K562 (cell line): ENCODE results near the gene ZNF821. TPM values are rescaled to one million over a fixed set of nuclear protein-coding genes. Genes with fewer than 3 reads are reported as not detected.

Experiments
- ATAC-seq: fragments of 200-7000 bp; cut with Tn5 transposase; 3 replicates; pipeline ENCODE4 v1.9.1; 2020; ENCODE audit warnings: moderate library complexity
- BruUV-seq: library from RNA; stranded (reverse); fragments of 400-500 nt; replicated peaks from 2 replicates; lab custom pipeline; 2021; lab: Mats Ljungman, UMichigan
- CTCF ChIA-PET: fragments of 300-600 bp; formaldehyde crosslinking; extraction: SDS; loops from one replicate; lab custom pipeline; 2021; ENCODE audit warnings: low intra/inter-chr PET ratio; lab: Yijun Ruan, JAX
- POLR2A ChIA-PET: fragments of 300-600, 350-650 bp; sonication (Branson Sonifier 250); formaldehyde crosslinking; extraction: SDS; loops from one replicate; lab custom pipeline; 2021; ENCODE audit warnings: antibody characterized with exemption, inconsistent platforms; lab: Yijun Ruan, JAX
- DNase-seq, 4 experiments: peaks; one replicate each; pipeline versions ENCODE4 v3.0.0 to v3.0.0-alpha.2; 2011 to 2018; ENCODE audit warnings: low spot score in 3 of 4, mixed read lengths in 3 of 4; ENCODE audit errors: extremely low read depth in 1 of 4
- FAIRE-seq: peaks from 2 replicates; lab custom pipeline; 2011; peaks lifted over from hg19 to GRCh38; lab: Jason Lieb, UNC
- H2AFZ ChIP-seq: 2 replicates; pipeline ENCODE4 v1.6.0; 2011; ENCODE audit warnings: low read depth, low read length, control low read depth, inconsistent platforms
- H3K27ac ChIP-seq: fragments of 200-600 bp; 3 replicates; pipeline ENCODE4 v1.8.0; 2011; ENCODE audit warnings: low read depth, mild to moderate bottlenecking, control low read depth, inconsistent platforms, low read length, moderate library complexity, mixed read lengths; ENCODE audit errors: extremely low read depth
- H3K27me3 ChIP-seq, 2 experiments: fragments of 300-600 bp in 1 of 2; 2 replicates in 1 of 2; 3 replicates in 1 of 2; pipeline versions ENCODE4 v1.6.0 to v1.8.0; 2011; ENCODE audit warnings: inconsistent platforms in 2 of 2, low read length in 2 of 2, mild to moderate bottlenecking in 1 of 2, mixed read lengths in 1 of 2, moderate library complexity in 1 of 2; ENCODE audit not compliant: control insufficient read depth in 2 of 2, insufficient read depth in 2 of 2
- H3K36me3 ChIP-seq: fragments of 300-600 bp; 3 replicates; pipeline ENCODE4 v1.8.0; 2011; ENCODE audit warnings: mild to moderate bottlenecking, low read length, inconsistent platforms; ENCODE audit not compliant: control insufficient read depth, insufficient read depth
- H3K4me1 ChIP-seq, 2 experiments: fragments of 200-600 bp in 1 of 2; replicated peaks in 1 of 2; 2 replicates in 1 of 2; 3 replicates in 1 of 2; pipeline versions ENCODE4 v1.5.1 to v1.8.0; 2011; ENCODE audit warnings: inconsistent platforms in 2 of 2, low read length in 2 of 2, mild to moderate bottlenecking in 1 of 2, mixed read lengths in 1 of 2, moderate library complexity in 1 of 2; ENCODE audit not compliant: control insufficient read depth in 2 of 2, insufficient read depth in 2 of 2
- H3K4me2 ChIP-seq: 2 replicates; pipeline ENCODE4 v1.6.1; 2011; ENCODE audit warnings: low read length, control low read depth, inconsistent platforms, mixed read lengths; ENCODE audit not compliant: insufficient read depth
- H3K4me3 ChIP-seq: fragments of 200-600 bp; sonication (generic), shearing (Covaris generic); 2 replicates; pipeline ENCODE4 v1.5.1; 2016; ENCODE audit warnings: control low read depth, inconsistent platforms
- H3K79me2 ChIP-seq: fragments of 200-600 bp; 3 replicates; pipeline ENCODE4 v1.8.0; 2011; ENCODE audit warnings: low read length, inconsistent platforms; ENCODE audit not compliant: control insufficient read depth, insufficient read depth
- H3K9ac ChIP-seq, 2 experiments: 2 replicates each; pipeline versions ENCODE4 v1.6.0 to v1.6.1; 2011; ENCODE audit warnings: low read depth in 2 of 2, low read length in 2 of 2, control low read depth in 1 of 2, inconsistent platforms in 1 of 2, mild to moderate bottlenecking in 1 of 2, mixed read lengths in 1 of 2; ENCODE audit not compliant: insufficient read depth in 1 of 2
- H3K9me1 ChIP-seq: one replicate; pipeline ENCODE4 v1.6.0; 2011; ENCODE audit warnings: inconsistent platforms, mild to moderate bottlenecking, low read length, moderate library complexity; ENCODE audit not compliant: control insufficient read depth, insufficient read depth
- H3K9me3 ChIP-seq: replicated peaks from 2 replicates; pipeline ENCODE4 v1.5.1; 2011; ENCODE audit warnings: low read depth, low read length, inconsistent platforms; ENCODE audit not compliant: control insufficient read depth, insufficient read depth
- H4K20me1 ChIP-seq: replicated peaks from 2 replicates; pipeline ENCODE4 v1.6.1; 2011; ENCODE audit warnings: low read length, inconsistent platforms, mixed read lengths; ENCODE audit not compliant: control insufficient read depth, insufficient read depth
- BRF2 ChIP-seq: IDR thresholded peaks from 3 replicates; pipeline ENCODE4 v1.6.1; 2011; ENCODE audit warnings: borderline replicate concordance, mild to moderate bottlenecking; ENCODE audit not compliant: insufficient read length, insufficient read depth
- CAMTA2 ChIP-seq: fragments of 250-450 bp; sonication (Bioruptor Pico); conservative IDR thresholded peaks from 2 replicates; pipeline ENCODE4 v1.5.1; 2022
- CCNT2 ChIP-seq: IDR thresholded peaks from 2 replicates; pipeline ENCODE4 v1.6.1; 2011; ENCODE audit warnings: borderline replicate concordance, low read depth, mild to moderate bottlenecking, moderate library complexity, mixed read lengths, low read length; ENCODE audit not compliant: insufficient read length; ENCODE audit errors: extremely low read depth
- EZH2 ChIP-seq: IDR thresholded peaks from 2 replicates; pipeline ENCODE4 v1.6.1; 2012; ENCODE audit warnings: low read depth, mild to moderate bottlenecking, inconsistent platforms, low read length, borderline replicate concordance
- GATA2 ChIP-seq: sonication (generic); formaldehyde crosslinking; IDR thresholded peaks from 2 replicates; pipeline ENCODE4 v1.4.0; 2020; ENCODE audit warnings: mild to moderate bottlenecking, missing genetic modification reagents
- GMEB1 ChIP-seq: fragments of 250-450 bp; sonication (Bioruptor Pico); IDR thresholded peaks from 2 replicates; pipeline ENCODE4 v1.4.0; 2020; ENCODE audit warnings: mild to moderate bottlenecking
- HDAC8 ChIP-seq: fragments of 450-650 bp; IDR thresholded peaks from 2 replicates; pipeline ENCODE4 v1.6.1; 2016; ENCODE audit warnings: mild to moderate bottlenecking, missing genetic modification characterization, moderate library complexity, missing compliant biosample characterization
- HNRNPL ChIP-seq: fragments of 200-400 bp; formaldehyde crosslinking; IDR thresholded peaks from 2 replicates; pipeline ENCODE4 v1.6.1; 2017; ENCODE audit warnings: low read depth, mild to moderate bottlenecking, low read length
- IRF1 ChIP-seq: sonication (generic); formaldehyde crosslinking; IDR thresholded peaks from 2 replicates; pipeline ENCODE4 v1.8.0; 2022; ENCODE audit warnings: missing genetic modification reagents, mild to moderate bottlenecking, borderline replicate concordance
- KDM4B ChIP-seq, 2 experiments: fragments of 450-650 bp in 1 of 2; sonication (generic) in 1 of 2; IDR thresholded peaks; 2 replicates each; pipeline ENCODE4 v1.6.1; 2016 to 2017; ENCODE audit warnings: borderline replicate concordance in 2 of 2, antibody characterized with exemption in 1 of 2, low read depth in 1 of 2, mild to moderate bottlenecking in 1 of 2
- KLF10 ChIP-seq: fragments of 250-450 bp; sonication (Bioruptor Pico); IDR thresholded peaks from 2 replicates; pipeline ENCODE4 v1.6.1; 2021; ENCODE audit warnings: matching md5 sums
- MAZ ChIP-seq, 2 experiments: fragments of 450-650 bp in 1 of 2; sonication (generic) in 1 of 2; formaldehyde crosslinking; IDR thresholded peaks in 1 of 2; conservative IDR thresholded peaks in 1 of 2; 2 replicates each; pipeline versions ENCODE4 v1.4.0 to v1.5.0; 2020; ENCODE audit warnings: mild to moderate bottlenecking in 1 of 2, missing genetic modification reagents in 1 of 2
- SAP30 ChIP-seq: fragments of 200-600 bp; sonication (generic); IDR thresholded peaks from 2 replicates; pipeline ENCODE4 v1.6.1; 2012; ENCODE audit warnings: borderline replicate concordance, low read depth, mild to moderate bottlenecking, moderate library complexity, low read length, control low read depth, inconsistent platforms; ENCODE audit not compliant: insufficient read depth, poor library complexity, severe bottlenecking
- SMARCA5 ChIP-seq: fragments of 450-650 bp; IDR thresholded peaks from 2 replicates; pipeline ENCODE4 v1.6.1; 2016
- ZNF239 ChIP-seq: fragments of 250-450 bp; sonication (Bioruptor Pico); IDR thresholded peaks from 2 replicates; pipeline ENCODE4 v1.4.0; 2020; ENCODE audit warnings: mild to moderate bottlenecking
- ZNF764 ChIP-seq: fragments of 250-450 bp; sonication (Bioruptor Pico); IDR thresholded peaks from 2 replicates; pipeline ENCODE4 v1.4.0; 2020; ENCODE audit warnings: low read depth, mild to moderate bottlenecking, moderate library complexity
- WGBS: fragments of 100-300 bp; shearing (Covaris generic); methylation state at CpG from one replicate; pipeline ENCODE4 v1.1.6; 2016; ENCODE audit warnings: low coverage, mixed read lengths; ENCODE audit not compliant: insufficient coverage; ENCODE audit errors: missing lambda C conversion rate; 5-methylcytosine and 5-hydroxymethylcytosine counted together
- in situ Hi-C: fragments of 300-500 bp; cut with MboI; formaldehyde crosslinking; loops from 4 replicates; pipeline ENCODE4 v1.15.0; 2018; ENCODE audit warnings: inconsistent platforms, mixed read lengths
- intact Hi-C: fragments of 100-400 bp; cut with micrococcal nuclease; formaldehyde crosslinking; loops from 2 replicates; pipeline ENCODE4 v1.14.2; 2022
- polyA plus RNA-seq, 8 experiments: library from polyadenylated mRNA; depleted of rRNA in 4 of 8; stranded (reverse) in 5 of 8; unstranded in 3 of 8; fragments of >200 nt; fragmentation: Nextera tagmentation in 2 of 8; fragmentation: Illumina TruSeq in 1 of 8; extraction: Ambion mirVana in 2 of 8; extraction: Trizol in 1 of 8; gene quantifications; 2 replicates each; pipeline versions ENCODE4 v1.2.1 to v1.2.3, GENCODE V29; 2011 to 2014; ENCODE audit warnings: inconsistent platforms in 1 of 8, missing spikeins in 1 of 8
- total RNA-seq, 7 experiments: library from RNA; depleted of rRNA in 6 of 7; stranded (reverse); fragments of >200 nt in 6 of 7; fragmentation: Illumina TruSeq in 2 of 7; extraction: Trizol in 2 of 7; gene quantifications; 2 replicates each; pipeline versions ENCODE4 v1.2.1 to v1.2.3, GENCODE V29; 2011 to 2021; ENCODE audit warnings: low replicate concordance in 1 of 7

The ZNF821 gene
- total and polyA plus RNA-seq, 9 of the 15 experiments (the other 6 are each of a cell fraction or from before 2014, with no cell fraction given) = 0.38 to 5.6 (median 3.6) TPM

GRCh38 chr16:71847096-71847495 lies 36.9 kb downstream of the ZNF821 start:
- no peak for DNase-seq
- Histone ChIP-seq H3K36me3 (peaks cover 43% of the 10 kb centered on the region), H3K4me3 (peak overlapping the region; percentile 91), H3K9ac (peak overlapping the region in 1 of 2 experiments; percentile 82; a peak in 3 of 4 replicates), H3K27ac (no peak overlapping the region), H3K4me2 (peak overlapping the region; percentile 81), H3K9me3 (no peaks in the 10 kb centered on the region), H3K79me2 (peaks cover 23% of the 10 kb centered on the region), H4K20me1 (no peaks in the 10 kb centered on the region), H3K9me1 (no peaks in the 10 kb centered on the region), H3K4me1 (peaks cover 0 to 10% of the 10 kb centered on the region in 2 experiments; a peak in 2 of 5 replicates), H2AFZ (no peak overlapping the region), H3K27me3 (no peaks in the 10 kb centered on the region)
- FAIRE-seq = no peak
- no peak for TF ChIP-seq SAP30
- TF ChIP-seq GMEB1 (CRISPR knock-in tag) = no peak
- no peak for TF ChIP-seq HNRNPL
- no peak for TF ChIP-seq KLF10 (CRISPR knock-in tag)
- TF ChIP-seq MAZ (CRISPR knock-in tag; conservative IDR thresholded peaks at IDR 0.05 in 1 of 2, IDR thresholded peaks at IDR 0.05 in 1 of 2) = no peak
- no peak for TF ChIP-seq KDM4B (IDR thresholded peaks at IDR 0.05; ENCODE audit: borderline replicate concordance in 2 of 2, low read depth in 1 of 2)
- no peak for TF ChIP-seq SMARCA5
- TF ChIP-seq ZNF239 (CRISPR knock-in tag) = no peak
- no peak for TF ChIP-seq CAMTA2 (CRISPR knock-in tag)
- TF ChIP-seq ZNF764 (CRISPR knock-in tag) = no peak
- TF ChIP-seq HDAC8 (tag) = no peak
- no peak for TF ChIP-seq IRF1 (CRISPR knock-in tag)
- no peak for TF ChIP-seq BRF2
- TF ChIP-seq GATA2 (CRISPR knock-in tag) = no peak
- no peak for TF ChIP-seq CCNT2
- TF ChIP-seq EZH2 = no peak
- in situ Hi-C loops (no loop called here), intact Hi-C loops (loop anchor here (5.0 kb wide), 1 partner anchor 40 kb away; the partner anchor contains the start of gene AP1G1)
- 52% methylated on average over 3 of the region's 3 CpGs for WGBS
- CTCF ChIA-PET = no interaction called here
- no TSS peak for BruUV-seq
- POLR2A ChIA-PET = interaction anchor here (1.1 to 1.9 kb wide), 3 partner anchors 11 to 36 kb away, joined by 3 to 7 read pairs (median 4); no protein-coding TSS in a partner anchor
- ATAC-seq = no peak
